HG02678 (cell line): ENCODE results near the gene CPEB3.
"Not testable (repeated sequence)": the region's sequence is repeated elsewhere in the genome, so short reads cannot be mapped to it uniquely, and the experiment has no call there.

Experiments
- ATAC-seq: cut with Tn5 transposase; IDR thresholded peaks from one replicate; pipeline ENCODE4 v1.9.1; 2021; ENCODE audit warnings: mild to moderate bottlenecking, moderate library complexity; ENCODE audit not compliant: unreplicated experiment

CPEB3 gene

GRCh38 chr10:92047215-92047614, 243.7 kb downstream of the CPEB3 start:
- no peak for ATAC-seq

GRCh38 chr10:92045641-92046106, 245.2 kb downstream of the CPEB3 start:
- no peak for ATAC-seq

GRCh38 chr10:92042541-92042940, 248.3 kb downstream of the CPEB3 start:
- ATAC-seq: no peak

DNA sequence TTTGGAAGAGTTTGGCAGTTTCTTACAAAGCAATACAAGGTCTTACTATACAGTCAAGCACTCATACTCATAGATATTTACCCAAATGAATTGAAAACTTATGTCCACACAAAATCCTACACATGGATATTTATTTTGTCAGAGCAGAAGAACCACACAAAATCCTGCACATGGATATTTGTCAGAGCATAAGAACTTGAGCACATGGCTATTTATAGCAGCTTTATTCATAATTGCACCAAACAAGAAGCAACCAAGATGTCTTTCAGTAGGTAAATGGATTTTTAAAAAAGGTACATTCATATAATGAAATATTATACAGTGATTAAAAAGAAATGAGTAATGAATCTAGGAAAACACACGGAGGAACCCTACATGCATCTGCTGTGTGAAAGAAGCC, 251.9 kb downstream of the CPEB3 start:
- ATAC-seq: no peak

- not testable (repeated sequence) for ATAC-seq
Observed at GRCh38 chr10:92033070-92033469, 257.8 kb downstream of the CPEB3 start.

- no peak for ATAC-seq
Observed at GRCh38 chr10:92031580-92031979, 259.3 kb downstream of the CPEB3 start.

DNA sequence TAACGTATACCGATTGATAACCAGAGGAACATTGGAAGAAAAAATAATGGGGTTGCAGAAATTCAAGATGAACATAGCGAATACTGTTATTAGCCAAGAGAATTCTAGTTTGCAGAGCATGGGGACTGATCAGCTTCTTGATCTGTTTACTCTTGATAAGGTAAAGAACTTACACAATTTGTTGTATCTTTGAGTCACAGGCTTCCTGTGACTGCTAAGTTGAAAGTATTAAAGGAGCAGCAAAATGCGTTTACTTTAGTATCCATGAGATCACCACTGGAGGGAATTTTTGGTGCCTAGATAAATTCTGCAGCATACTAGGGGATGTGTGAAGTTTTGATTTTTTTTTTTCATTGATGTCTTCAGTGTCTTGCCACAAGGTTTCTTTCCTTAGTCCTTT, 263.7 kb downstream of the CPEB3 start:
- no peak for ATAC-seq

DNA sequence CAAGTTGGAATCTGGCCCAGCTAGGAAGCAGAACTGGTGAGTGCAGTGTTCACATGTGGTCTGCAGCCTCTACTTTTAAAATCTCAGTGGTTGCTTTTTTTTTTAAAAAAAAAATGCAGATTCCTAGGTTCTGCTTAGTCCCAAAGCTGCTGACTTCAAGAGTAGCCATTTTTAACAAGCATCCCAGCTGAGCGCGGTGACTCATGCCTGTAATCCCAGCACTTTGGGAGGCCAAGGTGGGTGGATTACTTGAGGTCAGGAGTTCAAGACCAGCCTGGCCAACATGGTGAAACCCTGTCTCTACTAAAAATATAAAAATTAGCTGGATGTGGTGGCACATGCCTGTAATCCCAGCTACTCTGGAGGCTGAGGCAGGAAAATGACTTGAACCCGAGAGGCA, 265.5 kb downstream of the CPEB3 start:
- ATAC-seq: not testable (repeated sequence)

DNA sequence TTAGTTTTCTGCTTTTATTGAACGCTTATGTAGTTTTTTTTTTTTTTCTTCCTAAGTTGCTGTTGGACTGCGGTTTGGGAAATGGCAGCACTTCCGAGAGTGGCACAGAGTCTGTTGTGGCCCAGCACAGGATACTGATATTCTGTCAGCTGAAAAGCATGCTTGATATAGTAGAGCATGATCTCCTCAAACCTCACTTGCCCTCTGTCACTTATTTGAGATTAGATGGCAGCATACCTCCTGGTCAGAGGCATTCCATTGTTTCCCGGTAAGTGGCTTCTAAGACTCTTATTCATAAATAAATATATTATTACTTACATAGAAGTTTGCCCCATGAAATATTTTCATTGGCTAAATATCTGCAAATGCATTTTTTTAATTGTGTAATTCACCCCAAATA, 266.2 kb downstream of the CPEB3 start:
- ATAC-seq: no peak

DNA sequence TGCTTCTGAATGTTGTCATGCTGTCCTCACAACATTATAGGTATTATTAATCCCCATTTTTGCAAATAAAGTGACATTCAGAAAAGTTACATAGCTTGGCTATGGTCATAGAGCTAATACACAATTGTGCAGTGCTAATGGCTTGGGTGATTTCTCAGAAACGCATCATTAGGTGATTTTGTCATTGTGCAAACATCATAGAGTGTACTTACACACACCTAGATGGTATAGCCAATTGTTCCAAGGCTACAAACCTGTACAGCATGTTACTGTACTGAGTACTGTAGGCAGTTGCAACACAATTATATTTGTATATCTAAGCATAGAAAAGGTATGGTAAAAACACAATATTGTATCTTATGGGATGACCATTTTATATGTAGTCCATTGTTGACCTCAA, 276.3 kb downstream of the CPEB3 start:
- ATAC-seq: no peak

- ATAC-seq: no peak
Observed at GRCh38 chr10:92011560-92012214, 279.2 kb downstream of the CPEB3 start.

DNA sequence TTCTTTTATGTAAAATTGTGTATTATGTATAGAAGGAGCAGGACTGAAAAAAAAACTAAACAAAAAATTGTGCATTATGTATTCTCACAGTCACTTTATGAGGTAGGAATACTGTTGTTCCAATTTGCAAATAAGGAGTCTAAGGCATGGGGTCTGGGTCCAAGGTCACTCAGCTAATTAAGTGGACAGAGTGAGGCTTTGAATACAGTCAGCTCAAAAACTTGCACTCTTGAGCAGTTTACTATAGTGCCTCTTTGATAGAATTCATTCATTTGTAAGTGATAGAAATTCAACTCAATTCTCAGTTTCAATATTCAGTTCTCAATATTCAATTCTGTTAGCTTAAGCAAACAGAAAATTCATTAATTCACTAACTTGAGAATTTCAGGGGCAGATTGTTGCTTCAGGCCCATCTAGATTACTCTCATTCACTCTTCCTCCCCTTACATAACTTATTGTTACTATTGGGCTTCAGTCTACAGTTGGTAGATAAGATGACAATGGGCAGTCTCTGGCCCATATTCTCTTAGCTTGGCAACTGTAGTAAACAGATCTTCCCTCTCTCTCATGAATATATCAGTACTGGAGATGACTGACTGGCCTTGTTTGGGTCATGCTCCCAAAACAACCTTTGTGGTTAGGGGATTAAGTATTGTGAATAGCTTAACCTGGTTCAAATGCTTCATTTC, 280.7 kb downstream of the CPEB3 start:
- ATAC-seq: no peak

GRCh38 chr10:92009445-92009844, 281.4 kb downstream of the CPEB3 start:
- ATAC-seq: no peak

DNA sequence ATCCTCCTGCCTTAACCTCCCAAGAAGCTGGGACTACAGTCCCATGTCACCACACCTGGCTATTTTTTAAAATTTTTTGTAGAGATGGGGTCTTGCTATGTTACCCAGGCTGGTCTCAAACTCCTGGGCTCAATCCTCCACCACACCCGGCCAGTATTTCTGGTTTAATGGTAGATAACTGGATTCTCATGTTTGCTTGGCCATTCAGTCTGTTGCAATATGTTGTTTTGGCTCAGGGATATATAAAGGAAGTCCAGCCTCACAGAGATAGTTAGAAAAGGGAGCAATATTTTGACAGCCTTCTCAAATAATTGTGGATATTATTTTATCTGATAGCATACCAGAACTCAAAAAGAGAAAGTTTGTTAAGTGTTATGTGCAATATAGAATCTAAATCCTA, 284.9 kb downstream of the CPEB3 start:
- ATAC-seq: no peak

GRCh38 chr10:92003258-92003657, 287.6 kb downstream of the CPEB3 start:
- ATAC-seq: no peak

- no peak for ATAC-seq
Observed at GRCh38 chr10:92001995-92002394, 288.9 kb downstream of the CPEB3 start.

DNA sequence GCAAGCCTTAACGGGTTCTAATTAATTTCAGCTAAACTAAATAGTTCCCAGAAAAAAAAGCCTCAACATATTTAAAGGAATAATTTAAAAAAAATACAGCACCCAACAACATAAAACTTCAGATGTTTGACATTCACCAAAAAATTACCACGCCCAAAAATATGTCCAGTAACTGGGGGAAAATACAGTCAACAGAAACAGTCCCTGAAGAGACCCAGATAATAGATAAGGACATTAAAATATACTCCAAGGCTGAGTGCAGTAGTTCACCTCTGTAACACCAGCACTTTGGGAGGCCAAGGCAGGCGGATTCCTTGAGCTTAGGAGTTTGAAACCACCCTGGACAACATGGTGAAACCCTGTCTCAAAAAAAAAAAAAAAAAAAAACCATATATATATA, 289.3 kb downstream of the CPEB3 start:
- ATAC-seq: no peak
